HG03175 (cell line): ENCODE results near the gene CNOT11.

Experiments
- ATAC-seq: cut with Tn5 transposase; IDR thresholded peaks from one replicate; pipeline ENCODE4 v1.9.1; 2021; ENCODE audit warnings: mild to moderate bottlenecking, moderate library complexity; ENCODE audit not compliant: unreplicated experiment

The CNOT11 gene

DNA sequence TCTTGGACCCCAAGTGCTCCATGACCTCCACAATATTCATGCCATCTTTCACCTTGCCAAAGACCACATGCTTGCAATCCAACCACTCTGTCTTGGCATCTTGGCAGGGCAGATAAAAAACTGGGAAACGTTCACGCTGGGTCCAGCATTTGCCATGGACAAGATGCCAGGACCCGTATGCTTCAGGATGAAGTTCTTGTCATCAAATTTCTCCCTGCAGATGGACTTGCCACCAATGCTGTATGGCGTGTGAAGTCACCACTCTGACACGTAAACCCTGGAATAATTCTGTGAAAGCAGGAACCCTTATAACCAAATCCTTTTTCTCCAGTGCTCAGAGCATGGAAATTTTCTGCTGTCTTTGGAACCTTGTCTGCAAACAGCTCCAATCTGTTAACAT, 21.5 kb downstream of the CNOT11 start:
- no peak for ATAC-seq

DNA sequence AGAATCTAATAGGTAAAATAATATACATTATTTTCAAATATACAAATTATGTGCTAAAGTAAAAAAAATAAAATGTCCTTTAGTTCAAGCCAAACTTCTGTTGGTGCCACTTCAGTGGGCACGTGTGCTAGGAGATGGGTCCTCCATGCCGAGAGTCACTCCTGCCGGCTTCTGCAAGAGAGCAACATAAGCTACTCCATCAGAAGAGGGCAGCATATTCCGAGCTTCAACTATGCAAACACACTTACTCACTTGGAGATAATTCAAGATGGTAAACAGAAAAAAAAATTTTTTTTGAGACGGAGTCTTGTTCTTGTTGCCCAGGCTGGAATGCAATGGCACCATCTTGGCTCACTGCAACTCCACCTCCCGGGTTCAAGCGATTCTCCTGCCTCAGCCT, 24.4 kb downstream of the CNOT11 start:
- no peak for ATAC-seq

DNA sequence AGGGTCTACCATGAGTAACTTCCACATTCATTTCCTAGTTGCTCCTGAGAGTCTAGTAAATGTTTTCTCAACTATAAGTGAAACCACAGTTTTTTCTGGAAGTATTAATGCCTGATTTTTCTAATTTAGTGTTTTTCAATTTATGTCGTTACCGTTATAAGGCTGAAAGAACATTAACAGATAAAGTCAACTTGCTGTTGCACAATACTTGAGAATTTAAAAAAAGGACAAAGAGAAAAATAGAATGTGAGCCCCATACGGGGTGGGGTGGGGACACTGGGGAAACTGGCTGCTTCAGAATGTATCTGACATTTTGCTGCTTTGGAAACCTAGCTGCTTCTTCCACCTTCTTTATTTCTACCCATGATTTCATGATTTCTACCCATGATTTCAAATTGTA, 26.2 kb downstream of the CNOT11 start:
- no peak for ATAC-seq

DNA sequence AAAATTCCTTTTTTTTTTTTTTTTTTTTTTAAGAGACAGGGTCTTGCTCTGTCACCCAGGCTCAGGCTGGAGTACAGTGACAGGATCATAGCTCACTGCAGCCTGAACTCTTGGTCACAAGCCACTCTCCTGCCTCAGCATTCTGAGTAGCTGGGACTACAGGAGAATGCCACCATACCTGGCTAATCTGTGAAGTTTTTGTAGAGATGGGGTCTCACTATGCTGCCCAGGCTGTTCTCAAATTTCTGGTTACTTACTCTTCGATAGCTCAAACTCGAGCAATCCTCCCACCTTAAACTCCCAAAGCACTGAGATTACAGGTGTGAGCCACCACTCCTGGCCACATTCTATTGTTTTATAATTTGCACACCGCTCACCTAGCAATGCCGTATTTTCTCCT, 28.8 kb downstream of the CNOT11 start:
- no peak for ATAC-seq

DNA sequence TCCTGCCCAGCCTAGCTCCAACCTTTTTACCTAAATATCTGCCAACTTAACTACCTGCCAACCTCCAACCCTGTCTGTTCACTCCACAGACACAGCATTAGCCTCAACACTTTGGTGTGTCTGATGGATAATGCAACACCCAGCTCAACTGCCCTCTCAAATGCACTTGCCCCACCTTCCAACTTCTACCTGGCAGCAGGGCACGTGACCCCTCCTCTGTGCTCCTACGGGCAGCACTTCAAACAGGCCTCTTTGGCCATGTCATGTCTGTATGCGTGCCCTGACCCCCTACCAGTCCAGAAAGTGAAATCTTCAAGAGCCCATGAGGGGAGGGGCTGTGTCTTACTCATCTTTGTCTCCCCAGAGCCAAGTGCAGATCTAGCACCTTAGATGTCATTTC, 30.3 kb downstream of the CNOT11 start:
- no peak for ATAC-seq

DNA sequence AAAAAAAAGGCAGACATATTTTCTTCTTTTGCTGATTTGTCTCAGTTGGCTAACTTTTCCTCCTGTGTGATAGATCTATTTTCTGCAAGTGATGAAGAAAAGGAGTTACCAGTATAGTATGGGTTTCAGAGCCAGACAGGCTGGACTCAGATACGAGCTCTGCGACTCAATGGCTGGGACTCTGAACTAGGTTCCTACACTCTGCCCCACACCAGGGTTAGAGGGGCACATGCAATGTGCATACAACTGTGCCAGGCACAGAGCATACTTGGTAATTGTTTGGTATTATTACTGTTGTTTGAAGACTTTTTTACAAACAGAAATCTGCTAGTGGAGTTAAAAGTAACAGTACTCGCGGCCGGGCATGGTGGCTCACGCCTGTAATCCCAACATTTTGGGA, 34.0 kb downstream of the CNOT11 start:
- ATAC-seq: no peak

DNA sequence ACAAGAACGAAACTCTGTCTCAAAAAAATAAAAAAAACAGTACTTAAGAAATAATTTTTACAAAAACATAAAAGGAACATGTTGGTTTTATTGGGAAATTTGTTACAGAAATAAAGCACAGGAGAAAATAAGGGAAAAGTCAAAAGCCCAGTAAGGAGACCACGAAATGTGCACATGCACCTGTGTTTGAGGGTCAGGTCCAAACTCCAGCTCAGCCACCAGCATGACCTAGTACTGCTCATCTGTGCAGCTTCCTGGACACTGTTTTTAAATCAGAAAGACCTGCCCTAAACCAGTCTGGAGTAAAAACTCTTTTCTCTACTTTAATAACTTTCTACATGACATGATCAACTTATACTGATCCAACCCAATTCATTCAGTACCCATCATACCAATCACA, 34.6 kb downstream of the CNOT11 start:
- no peak for ATAC-seq

DNA sequence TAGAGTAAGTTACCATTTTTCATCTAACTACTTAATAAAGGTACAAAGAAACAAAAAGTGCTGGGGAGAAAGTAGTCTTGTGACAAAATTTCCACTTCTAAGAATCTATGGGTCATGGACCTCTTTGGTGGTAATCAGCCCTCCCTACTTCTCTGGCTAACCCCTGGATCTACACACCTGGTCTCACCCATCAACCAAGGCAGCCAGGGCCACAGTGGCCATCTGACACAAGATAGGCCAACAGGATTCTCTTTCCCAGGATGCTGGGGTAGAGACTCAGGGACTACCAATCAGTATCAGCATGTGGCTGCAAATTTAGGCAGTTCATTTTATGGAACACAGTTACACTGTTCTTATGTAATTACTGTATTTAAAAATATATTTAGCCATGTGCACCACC, 38.0 kb downstream of the CNOT11 start:
- no peak for ATAC-seq

DNA sequence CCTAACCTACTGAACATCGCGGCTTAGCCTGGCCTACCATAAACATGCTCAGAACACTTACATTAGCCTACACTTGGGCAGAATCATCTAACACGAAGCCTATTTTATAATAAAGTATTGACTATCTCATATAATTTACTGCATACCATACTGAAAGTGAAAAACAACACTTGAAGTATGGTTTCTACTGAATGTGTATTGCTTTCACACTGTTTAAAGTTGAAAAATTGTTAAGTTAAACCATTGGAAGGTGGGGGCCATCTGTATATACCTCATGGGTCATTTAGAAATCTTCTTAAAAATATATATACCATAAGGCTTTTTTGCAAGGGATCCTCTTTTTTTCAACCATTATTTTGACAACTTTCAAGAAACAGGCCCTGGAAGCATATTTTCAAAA, 39.3 kb downstream of the CNOT11 start:
- no peak for ATAC-seq

DNA sequence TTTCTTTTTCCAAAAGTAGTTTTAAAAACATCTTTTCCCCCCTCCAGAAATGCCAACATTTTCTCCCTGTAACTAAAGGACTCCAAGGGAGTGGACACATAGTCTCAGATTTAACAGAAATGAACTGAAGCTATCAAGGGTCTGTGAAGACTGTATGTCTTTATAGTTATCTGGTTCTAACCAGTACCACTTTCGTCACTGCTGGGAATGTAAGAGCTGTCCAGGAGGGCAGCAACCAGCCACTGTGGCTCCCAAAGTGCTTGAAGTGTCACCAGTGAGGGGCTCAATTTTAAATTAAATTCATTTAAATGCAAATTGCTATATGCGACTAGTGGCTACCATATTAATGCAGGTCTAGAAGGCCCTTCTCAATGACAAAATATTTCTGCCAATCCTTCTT, 40.9 kb downstream of the CNOT11 start:
- no peak for ATAC-seq

DNA sequence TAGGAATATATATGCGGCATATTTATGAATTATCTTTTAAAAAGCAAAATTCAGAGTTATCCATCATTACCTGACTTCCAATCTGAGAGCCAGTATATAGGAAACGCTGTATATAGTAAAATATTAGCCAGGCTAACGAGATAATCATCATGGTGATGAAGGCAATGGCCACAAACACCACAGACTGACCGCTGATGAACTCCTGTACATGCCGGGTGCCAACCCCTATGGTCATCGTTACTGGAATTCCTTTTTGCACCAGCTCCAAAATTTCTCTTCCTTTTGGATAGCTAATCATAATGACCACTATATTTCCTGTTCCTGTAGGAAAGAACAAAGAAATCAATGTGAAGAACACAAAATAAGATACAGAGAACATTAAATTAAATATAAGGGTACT, 42.2 kb downstream of the CNOT11 start:
- no peak for ATAC-seq

DNA sequence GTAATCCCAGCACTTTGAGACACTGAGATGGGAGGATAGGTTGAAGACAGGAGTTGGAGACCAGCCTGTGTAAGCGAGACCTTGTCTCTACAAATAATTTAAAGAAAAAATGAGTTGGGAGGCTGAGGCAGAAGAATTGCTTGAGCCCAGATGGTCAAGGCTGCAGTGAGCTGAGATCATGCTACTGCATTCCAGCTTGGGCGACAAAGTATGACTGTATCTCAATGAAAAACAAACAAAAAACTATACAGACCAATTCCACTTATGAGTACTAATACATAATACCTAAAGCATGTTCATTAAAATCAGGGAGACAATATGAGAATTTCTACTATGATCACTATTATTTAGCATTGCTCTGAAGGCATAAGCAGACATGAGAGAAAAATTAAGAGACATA, 43.2 kb downstream of the CNOT11 start:
- ATAC-seq: no peak

DNA sequence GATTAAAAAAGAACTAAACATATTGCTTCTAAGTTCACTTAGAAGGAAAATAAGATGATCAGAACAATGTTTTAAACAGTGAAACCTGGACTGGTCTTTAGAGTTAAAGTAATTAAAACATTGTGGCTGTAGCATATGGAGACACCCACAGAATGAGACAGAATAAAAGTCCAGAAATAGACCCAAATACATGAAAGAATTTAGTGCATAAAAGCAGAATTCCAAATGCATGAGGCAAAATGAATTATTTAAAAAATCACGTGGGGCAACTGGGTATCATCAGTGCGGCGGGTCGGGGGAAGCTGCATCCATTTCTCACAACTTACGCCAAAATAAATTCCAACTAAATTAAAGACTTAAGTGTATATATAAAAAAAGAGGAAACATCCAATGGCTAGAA, 43.7 kb downstream of the CNOT11 start:
- ATAC-seq: no peak

DNA sequence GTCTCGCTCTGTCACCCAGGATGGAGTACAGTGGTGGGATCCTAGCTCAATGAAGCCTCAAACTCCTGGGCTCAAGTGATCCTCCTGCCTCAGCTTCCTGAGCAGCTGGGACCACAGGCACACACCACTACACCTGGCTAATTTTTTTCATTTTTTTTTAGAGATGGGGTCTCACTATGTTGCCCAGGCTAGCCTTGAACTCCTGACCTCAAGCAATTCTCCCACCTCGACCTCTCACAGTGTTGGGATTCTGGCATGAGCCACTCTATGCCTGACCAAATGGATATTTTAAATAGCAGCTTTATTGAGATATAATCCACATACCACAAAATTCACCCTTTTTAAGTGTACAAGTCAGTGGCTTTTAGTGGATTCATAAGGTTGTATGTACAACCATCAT, 44.7 kb downstream of the CNOT11 start:
- ATAC-seq: no peak

DNA sequence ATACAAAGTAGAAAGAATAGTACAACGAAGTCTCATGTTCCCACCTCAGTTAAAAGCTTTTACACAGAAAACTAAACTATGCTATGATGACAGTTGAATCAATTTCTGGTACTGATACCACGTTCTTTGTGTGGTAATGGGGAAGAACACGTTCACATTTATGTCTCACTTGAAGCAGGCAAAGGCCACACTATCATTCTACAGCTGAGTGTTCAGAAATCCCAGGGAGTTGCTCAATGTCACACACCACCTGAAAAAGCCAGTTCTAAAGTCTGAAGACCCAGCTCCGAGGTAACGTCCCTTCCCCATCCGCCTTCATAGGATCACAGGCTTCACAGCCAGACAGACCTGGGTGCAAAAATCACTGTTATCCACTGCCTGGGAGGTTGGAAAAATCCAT, 46.9 kb downstream of the CNOT11 start:
- ATAC-seq: no peak

DNA sequence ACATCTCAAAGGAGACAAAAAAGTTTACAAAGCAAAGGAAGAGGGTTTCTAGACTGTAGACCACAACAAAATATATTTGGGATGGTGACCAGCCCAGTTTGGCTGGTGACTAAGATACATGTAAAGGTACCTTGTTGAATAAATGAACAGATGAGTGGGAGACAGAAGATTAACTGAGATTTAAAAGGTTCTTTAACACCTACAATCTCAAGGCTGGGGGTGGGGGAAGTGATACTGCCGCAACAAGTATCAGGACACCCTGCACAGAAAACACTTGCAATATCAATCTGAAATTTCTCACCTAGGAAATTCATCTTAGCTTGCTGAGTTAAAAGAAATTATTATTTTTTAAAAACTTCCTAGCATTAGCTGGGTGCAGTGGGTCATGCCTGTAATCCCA, 47.5 kb downstream of the CNOT11 start:
- ATAC-seq: peak; percentile 55

DNA sequence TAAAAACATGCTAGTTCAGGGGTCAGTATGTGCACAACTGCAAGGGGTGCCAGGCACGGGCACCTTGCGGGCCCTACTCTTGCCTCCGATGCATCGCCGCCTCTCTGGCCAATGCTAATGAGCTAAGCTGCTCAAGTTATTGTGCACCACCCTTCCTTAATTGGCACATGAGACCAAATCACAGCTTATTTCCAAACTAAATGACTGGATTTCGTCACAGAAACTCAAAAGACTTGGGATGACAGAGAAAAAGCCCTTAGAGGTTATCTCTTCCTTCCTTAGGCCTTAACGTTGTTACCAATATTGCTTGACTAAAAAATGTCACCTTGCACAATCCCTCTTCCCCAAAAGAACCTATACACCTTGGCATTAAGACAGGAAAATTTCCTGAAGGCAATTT, 48.1 kb downstream of the CNOT11 start:
- ATAC-seq: no peak

DNA sequence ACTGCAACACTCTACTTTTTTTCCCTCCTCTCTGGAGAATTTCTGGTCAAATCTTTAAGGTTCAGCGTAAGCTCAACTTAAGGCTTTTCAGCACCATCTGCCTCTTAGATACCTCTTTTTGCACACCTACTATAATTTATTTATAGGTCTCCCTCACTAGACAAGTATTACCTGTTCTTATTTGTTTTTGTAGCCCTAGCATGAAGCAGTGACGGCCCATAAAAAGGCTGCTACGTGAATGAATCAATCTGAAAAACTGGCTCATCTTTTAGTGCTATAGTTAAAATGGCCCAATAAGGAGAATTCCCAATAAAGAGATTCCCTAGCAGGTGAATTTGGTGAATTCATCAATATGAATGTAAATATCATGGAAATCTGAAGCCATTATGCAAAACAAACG, 49.3 kb downstream of the CNOT11 start:
- no peak for ATAC-seq

DNA sequence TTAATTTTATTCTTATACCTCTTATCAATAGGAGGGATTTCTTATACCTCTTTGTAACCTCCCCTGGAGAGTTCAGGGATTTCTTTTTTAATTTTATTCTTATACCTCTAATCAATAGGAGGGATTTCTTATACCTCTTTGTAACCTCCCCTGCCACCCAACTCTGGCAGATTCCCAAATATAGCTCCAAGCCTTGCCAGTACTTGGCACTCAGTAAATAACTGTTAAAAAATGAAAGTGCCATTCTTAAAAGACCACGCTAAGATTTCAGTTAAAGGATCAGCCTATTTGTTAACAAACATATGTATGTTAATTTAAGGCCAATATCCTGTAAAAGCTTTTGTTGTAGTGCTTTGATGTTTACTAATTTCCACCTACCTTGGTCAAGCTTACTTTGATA, 51.0 kb downstream of the CNOT11 start:
- no peak for ATAC-seq

DNA sequence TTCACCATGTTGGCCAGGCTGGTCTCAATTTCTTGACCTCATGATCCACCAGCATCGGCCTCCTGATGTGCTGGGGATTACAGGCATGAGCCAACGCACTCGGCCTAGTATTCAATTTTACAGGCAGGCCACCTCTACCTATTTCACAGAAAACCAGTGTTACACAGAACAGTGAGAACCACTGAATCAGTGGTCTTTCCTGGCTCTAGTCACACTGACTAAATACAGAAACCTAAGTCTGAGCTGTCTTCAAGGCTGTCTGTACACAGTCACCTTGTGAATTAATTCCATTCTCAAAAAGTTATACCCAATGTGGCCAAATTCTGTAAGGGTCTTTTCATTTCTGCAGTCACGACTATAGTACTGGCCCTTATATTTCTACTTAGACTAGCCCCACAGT, 52.3 kb downstream of the CNOT11 start:
- no peak for ATAC-seq

DNA sequence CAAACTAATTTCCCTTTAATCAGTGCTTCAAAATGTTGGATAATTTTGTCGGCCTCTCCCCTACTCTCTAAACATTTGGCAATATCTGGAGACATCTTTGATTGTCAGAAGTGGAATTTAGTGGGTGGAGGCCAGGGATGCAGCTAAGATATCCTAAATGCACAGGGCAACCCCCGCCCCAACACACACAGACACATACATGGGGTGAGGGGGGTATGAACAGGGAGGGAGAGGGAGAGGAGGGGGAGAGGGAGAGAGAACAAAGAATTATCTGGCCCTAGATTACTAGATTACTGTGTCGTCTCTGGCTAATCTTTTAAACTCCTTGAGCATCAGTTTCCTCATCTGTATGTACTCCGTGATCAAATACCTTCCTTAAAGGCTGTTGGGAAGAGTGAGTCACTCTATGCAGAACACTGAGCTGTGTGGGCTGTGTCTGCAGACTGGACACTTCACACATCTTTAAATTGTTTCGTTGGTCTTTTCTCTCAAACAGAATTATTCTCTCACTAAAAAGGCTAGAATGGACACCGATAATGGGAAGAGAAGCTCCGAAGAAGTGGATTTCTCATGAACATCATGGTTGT, 52.9 kb downstream of the CNOT11 start:
- no peak for ATAC-seq

DNA sequence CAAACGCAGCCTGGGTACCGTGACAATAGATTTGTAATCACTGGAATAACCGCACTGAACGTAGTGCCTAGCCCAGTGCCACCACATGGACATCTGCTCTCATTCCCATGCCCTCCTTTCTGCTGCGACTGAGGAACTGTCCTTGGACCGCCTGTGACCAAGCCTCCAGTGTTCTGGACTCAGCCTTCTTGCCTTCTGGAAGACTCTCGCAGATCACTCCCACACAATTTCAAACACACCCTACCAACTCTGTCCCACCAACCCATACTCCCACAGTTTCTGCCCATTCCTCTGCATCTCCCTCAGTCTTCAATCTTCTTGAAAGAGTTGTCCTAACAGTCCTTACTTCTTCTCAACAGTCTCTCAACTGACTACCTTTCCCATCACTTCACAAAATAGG, 53.7 kb downstream of the CNOT11 start:
- peak; percentile 1 for ATAC-seq

DNA sequence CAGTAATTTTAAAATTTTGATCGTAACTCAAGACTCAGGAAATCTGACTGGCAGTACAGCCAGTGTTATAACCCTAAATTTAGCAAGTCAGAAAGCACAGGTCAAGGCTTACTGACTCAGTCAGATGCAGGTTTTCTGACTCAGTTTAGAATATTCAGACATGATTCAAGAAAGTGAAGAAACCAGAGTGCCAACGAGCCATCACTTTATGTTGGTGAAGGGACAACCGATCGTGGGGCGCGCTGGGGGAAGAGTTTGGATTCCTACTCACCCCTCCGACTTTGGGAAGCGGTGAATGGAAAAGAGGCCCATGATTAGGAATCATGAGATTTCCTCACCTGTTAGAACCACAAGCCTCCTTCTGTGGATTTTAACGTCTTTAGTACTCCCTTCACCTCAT, 54.8 kb downstream of the CNOT11 start:
- no peak for ATAC-seq

DNA sequence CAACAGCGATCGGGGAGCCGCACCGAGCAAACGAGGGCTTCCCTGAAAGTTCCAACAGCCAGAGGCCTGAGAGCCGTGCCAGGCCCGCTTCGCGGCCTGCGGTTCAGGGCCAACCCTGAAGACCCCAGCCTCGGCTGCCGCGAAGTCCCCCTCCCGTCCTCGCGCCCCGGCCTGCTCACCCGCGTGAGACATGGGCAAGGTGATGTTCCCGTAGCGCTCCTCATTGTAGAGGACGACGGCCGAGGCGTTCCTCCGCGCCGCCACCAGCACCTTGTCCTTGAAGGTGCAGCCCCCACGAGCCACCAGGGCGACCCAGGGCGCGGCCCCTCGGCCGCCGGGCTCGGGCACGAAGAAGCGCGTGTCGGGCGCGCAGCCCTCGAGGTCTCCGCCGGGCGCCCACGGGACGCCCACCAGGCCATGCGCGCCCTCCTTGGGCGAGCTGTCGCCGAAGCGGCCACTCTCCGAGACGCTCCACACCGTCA, 55.3 kb downstream of the CNOT11 start:
- ATAC-seq: peak; percentile 24
